WTC11 (cell line): Measurements from ENCODE around the gene CMBL. TPM values are rescaled to one million over a fixed set of nuclear protein-coding genes. Genes with fewer than 3 reads are reported as not detected.
A peak's percentile ranks its signal among the peaks of the same experiment; 100 is the strongest.
"Not testable (repeated sequence)": the region's sequence is repeated elsewhere in the genome, so short reads cannot be mapped to it uniquely, and the experiment has no call there.

Experiments
- ATAC-seq: fragments of 200-7000 bp; cut with Tn5 transposase; 2 replicates; pipeline ENCODE4 v1.10.0; 2021; ENCODE audit warnings: mild to moderate bottlenecking, moderate library complexity
- CTCF ChIA-PET: fragments of 300-600 bp; sonication (Branson Sonifier 250); formaldehyde crosslinking; loops from one replicate; lab custom pipeline; 2021; ENCODE audit warnings: antibody characterized with exemption; lab: Charles Lee
- POLR2A ChIA-PET: fragments of 350-600 bp; sonication (Branson Sonifier 250); formaldehyde crosslinking; loops from one replicate; lab custom pipeline; 2021; ENCODE audit warnings: antibody characterized with exemption; lab: Charles Lee
- DNase-seq: peaks from one replicate; pipeline ENCODE4 v3.0.0; 2021; ENCODE audit warnings: low spot score
- H3K27ac Mint-ChIP-seq: 2 replicates; pipeline ENCODE4 v1.8.0; 2021; ENCODE audit warnings: mixed read lengths
- H3K27me3 Mint-ChIP-seq: 2 replicates; pipeline ENCODE4 v1.8.0; 2021; ENCODE audit warnings: low read depth, mild to moderate bottlenecking, moderate library complexity, mixed read lengths
- H3K36me3 Mint-ChIP-seq: 2 replicates; pipeline ENCODE4 v1.8.0; 2021; ENCODE audit warnings: mixed read lengths
- H3K4me1 Mint-ChIP-seq: 2 replicates; pipeline ENCODE4 v1.8.0; 2022; ENCODE audit warnings: mixed read lengths
- H3K4me3 Mint-ChIP-seq: 2 replicates; pipeline ENCODE4 v1.8.0; 2021; ENCODE audit warnings: mild to moderate bottlenecking, moderate library complexity, mixed read lengths
- H3K9me3 Mint-ChIP-seq: 2 replicates; pipeline ENCODE4 v1.8.0; 2021; ENCODE audit warnings: mixed read lengths
- CBFB ChIP-seq: sonication (generic); formaldehyde crosslinking; IDR thresholded peaks from 2 replicates; pipeline ENCODE4 v1.8.1; 2022; ENCODE audit warnings: mild to moderate bottlenecking, low read depth, missing genetic modification reagents
- HMGA2 ChIP-seq: fragments of 250-450 bp; sonication (Bioruptor Pico); IDR thresholded peaks from 2 replicates; pipeline ENCODE4 v1.4.0; 2021; ENCODE audit warnings: mild to moderate bottlenecking, moderate library complexity
- MXD4 ChIP-seq: fragments of 250-450 bp; sonication (Bioruptor Pico); IDR thresholded peaks from 2 replicates; pipeline ENCODE4 v1.8.0; 2021; ENCODE audit warnings: mild to moderate bottlenecking, moderate library complexity, borderline replicate concordance
- NR2C2 ChIP-seq: sonication (generic); formaldehyde crosslinking; IDR thresholded peaks from 2 replicates; pipeline ENCODE4 v1.8.0; 2022; ENCODE audit warnings: mild to moderate bottlenecking, missing genetic modification reagents
- TCF7 ChIP-seq: sonication (generic); formaldehyde crosslinking; IDR thresholded peaks from 2 replicates; pipeline ENCODE4 v1.8.0; 2022; ENCODE audit warnings: mild to moderate bottlenecking, low read depth, missing genetic modification reagents, moderate library complexity
- TP53 ChIP-seq: sonication (generic); formaldehyde crosslinking; IDR thresholded peaks from 2 replicates; pipeline ENCODE4 v1.8.1; 2023; ENCODE audit warnings: mild to moderate bottlenecking, missing genetic modification reagents
- ZNF138 ChIP-seq: sonication (generic); formaldehyde crosslinking; conservative IDR thresholded peaks from 2 replicates; pipeline ENCODE4 v1.8.1; 2022; ENCODE audit warnings: mild to moderate bottlenecking, moderate library complexity, missing genetic modification reagents
- ZNF671 ChIP-seq: fragments of 250-450 bp; sonication (Bioruptor Pico); IDR thresholded peaks from 2 replicates; pipeline ENCODE4 v1.8.0; 2021; ENCODE audit warnings: mild to moderate bottlenecking
- total RNA-seq: library from RNA; stranded (reverse); gene quantifications from 3 replicates; pipeline ENCODE4 v1.2.3, GENCODE V29; 2021
- TF ChIP-seq, protein P1 (sequence below): sonication (generic); formaldehyde crosslinking; IDR thresholded peaks from 2 replicates; pipeline ENCODE4 v1.8.0; 2022; ENCODE audit warnings: mild to moderate bottlenecking, missing genetic modification reagents
- TF ChIP-seq, protein P2 (sequence below): sonication (generic); formaldehyde crosslinking; IDR thresholded peaks from 2 replicates; pipeline ENCODE4 v1.8.0; 2023; ENCODE audit warnings: missing genetic modification reagents, mild to moderate bottlenecking, borderline replicate concordance
- TF ChIP-seq, protein P3 (sequence below): sonication (generic); formaldehyde crosslinking; IDR thresholded peaks from 2 replicates; pipeline ENCODE4 v1.8.0; 2022; ENCODE audit warnings: missing genetic modification reagents
- TF ChIP-seq, protein P4 (sequence below): fragments of 200-600 bp; IDR thresholded peaks from 2 replicates; pipeline ENCODE4 v1.8.0; 2022; ENCODE audit warnings: antibody characterized with exemption
- TF ChIP-seq, protein P5 (sequence below): sonication (generic); formaldehyde crosslinking; IDR thresholded peaks from 2 replicates; pipeline ENCODE4 v1.8.1; 2022; ENCODE audit warnings: missing genetic modification reagents, borderline replicate concordance

CMBL gene
- total RNA-seq, 1 experiment from 2014 or later, result 34.0 TPM

DNA sequence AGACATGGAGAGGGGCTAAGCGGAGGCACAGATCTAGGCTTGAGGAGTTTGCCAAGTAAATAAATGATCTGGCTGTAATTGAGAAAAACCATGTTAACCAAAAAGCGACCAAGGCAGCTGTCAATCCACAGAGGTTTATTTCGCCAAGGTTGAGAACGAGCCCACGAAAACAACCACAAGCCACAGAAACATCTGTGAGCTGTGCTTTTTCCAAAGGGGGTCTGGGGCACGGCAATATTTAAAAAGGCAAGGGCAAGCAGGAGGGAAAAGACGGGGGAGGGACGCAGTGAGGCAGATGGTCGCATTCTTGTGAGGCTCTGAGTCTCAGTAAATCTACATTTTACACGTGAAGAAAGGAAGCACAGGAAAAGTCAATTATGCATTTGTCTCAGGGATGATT, 32.2 kb downstream of the CMBL start:
- no peak for TF ChIP-seq NR2C2 (CRISPR knock-in tag)
- TF ChIP-seq, protein P1, sequence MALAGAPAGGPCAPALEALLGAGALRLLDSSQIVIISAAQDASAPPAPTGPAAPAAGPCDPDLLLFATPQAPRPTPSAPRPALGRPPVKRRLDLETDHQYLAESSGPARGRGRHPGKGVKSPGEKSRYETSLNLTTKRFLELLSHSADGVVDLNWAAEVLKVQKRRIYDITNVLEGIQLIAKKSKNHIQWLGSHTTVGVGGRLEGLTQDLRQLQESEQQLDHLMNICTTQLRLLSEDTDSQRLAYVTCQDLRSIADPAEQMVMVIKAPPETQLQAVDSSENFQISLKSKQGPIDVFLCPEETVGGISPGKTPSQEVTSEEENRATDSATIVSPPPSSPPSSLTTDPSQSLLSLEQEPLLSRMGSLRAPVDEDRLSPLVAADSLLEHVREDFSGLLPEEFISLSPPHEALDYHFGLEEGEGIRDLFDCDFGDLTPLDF (CRISPR knock-in tag), result no peak
- TF ChIP-seq, protein P2, sequence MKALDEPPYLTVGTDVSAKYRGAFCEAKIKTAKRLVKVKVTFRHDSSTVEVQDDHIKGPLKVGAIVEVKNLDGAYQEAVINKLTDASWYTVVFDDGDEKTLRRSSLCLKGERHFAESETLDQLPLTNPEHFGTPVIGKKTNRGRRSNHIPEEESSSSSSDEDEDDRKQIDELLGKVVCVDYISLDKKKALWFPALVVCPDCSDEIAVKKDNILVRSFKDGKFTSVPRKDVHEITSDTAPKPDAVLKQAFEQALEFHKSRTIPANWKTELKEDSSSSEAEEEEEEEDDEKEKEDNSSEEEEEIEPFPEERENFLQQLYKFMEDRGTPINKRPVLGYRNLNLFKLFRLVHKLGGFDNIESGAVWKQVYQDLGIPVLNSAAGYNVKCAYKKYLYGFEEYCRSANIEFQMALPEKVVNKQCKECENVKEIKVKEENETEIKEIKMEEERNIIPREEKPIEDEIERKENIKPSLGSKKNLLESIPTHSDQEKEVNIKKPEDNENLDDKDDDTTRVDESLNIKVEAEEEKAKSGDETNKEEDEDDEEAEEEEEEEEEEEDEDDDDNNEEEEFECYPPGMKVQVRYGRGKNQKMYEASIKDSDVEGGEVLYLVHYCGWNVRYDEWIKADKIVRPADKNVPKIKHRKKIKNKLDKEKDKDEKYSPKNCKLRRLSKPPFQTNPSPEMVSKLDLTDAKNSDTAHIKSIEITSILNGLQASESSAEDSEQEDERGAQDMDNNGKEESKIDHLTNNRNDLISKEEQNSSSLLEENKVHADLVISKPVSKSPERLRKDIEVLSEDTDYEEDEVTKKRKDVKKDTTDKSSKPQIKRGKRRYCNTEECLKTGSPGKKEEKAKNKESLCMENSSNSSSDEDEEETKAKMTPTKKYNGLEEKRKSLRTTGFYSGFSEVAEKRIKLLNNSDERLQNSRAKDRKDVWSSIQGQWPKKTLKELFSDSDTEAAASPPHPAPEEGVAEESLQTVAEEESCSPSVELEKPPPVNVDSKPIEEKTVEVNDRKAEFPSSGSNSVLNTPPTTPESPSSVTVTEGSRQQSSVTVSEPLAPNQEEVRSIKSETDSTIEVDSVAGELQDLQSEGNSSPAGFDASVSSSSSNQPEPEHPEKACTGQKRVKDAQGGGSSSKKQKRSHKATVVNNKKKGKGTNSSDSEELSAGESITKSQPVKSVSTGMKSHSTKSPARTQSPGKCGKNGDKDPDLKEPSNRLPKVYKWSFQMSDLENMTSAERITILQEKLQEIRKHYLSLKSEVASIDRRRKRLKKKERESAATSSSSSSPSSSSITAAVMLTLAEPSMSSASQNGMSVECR (CRISPR knock-in tag), result no peak
- no peak for TF ChIP-seq ZNF671 (CRISPR knock-in tag)
- TF ChIP-seq, protein P3, sequence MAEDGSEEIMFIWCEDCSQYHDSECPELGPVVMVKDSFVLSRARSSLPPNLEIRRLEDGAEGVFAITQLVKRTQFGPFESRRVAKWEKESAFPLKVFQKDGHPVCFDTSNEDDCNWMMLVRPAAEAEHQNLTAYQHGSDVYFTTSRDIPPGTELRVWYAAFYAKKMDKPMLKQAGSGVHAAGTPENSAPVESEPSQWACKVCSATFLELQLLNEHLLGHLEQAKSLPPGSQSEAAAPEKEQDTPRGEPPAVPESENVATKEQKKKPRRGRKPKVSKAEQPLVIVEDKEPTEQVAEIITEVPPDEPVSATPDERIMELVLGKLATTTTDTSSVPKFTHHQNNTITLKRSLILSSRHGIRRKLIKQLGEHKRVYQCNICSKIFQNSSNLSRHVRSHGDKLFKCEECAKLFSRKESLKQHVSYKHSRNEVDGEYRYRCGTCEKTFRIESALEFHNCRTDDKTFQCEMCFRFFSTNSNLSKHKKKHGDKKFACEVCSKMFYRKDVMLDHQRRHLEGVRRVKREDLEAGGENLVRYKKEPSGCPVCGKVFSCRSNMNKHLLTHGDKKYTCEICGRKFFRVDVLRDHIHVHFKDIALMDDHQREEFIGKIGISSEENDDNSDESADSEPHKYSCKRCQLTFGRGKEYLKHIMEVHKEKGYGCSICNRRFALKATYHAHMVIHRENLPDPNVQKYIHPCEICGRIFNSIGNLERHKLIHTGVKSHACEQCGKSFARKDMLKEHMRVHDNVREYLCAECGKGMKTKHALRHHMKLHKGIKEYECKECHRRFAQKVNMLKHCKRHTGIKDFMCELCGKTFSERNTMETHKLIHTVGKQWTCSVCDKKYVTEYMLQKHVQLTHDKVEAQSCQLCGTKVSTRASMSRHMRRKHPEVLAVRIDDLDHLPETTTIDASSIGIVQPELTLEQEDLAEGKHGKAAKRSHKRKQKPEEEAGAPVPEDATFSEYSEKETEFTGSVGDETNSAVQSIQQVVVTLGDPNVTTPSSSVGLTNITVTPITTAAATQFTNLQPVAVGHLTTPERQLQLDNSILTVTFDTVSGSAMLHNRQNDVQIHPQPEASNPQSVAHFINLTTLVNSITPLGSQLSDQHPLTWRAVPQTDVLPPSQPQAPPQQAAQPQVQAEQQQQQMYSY (CRISPR knock-in tag), result no peak
- no peak for TF ChIP-seq MXD4 (CRISPR knock-in tag)
- TF ChIP-seq, protein P4, sequence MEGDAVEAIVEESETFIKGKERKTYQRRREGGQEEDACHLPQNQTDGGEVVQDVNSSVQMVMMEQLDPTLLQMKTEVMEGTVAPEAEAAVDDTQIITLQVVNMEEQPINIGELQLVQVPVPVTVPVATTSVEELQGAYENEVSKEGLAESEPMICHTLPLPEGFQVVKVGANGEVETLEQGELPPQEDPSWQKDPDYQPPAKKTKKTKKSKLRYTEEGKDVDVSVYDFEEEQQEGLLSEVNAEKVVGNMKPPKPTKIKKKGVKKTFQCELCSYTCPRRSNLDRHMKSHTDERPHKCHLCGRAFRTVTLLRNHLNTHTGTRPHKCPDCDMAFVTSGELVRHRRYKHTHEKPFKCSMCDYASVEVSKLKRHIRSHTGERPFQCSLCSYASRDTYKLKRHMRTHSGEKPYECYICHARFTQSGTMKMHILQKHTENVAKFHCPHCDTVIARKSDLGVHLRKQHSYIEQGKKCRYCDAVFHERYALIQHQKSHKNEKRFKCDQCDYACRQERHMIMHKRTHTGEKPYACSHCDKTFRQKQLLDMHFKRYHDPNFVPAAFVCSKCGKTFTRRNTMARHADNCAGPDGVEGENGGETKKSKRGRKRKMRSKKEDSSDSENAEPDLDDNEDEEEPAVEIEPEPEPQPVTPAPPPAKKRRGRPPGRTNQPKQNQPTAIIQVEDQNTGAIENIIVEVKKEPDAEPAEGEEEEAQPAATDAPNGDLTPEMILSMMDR, result no peak
- no peak for TF ChIP-seq TP53
- no peak for TF ChIP-seq HMGA2 (CRISPR knock-in tag)
- TF ChIP-seq ZNF138, result no peak
- no peak for TF ChIP-seq TCF7 (CRISPR knock-in tag)
- TF ChIP-seq, protein P5, sequence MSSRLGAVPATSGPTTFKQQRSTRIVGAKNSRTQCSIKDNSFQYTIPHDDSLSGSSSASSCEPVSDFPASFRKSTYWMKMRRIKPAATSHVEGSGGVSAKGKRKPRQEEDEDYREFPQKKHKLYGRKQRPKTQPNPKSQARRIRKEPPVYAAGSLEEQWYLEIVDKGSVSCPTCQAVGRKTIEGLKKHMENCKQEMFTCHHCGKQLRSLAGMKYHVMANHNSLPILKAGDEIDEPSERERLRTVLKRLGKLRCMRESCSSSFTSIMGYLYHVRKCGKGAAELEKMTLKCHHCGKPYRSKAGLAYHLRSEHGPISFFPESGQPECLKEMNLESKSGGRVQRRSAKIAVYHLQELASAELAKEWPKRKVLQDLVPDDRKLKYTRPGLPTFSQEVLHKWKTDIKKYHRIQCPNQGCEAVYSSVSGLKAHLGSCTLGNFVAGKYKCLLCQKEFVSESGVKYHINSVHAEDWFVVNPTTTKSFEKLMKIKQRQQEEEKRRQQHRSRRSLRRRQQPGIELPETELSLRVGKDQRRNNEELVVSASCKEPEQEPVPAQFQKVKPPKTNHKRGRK, result no peak
- no peak for TF ChIP-seq CBFB (CRISPR knock-in tag)
- ATAC-seq (no peak), DNase-seq (no peak)
- POLR2A ChIA-PET, result no interaction called here
- Mint-ChIP-seq H3K4me1 (peaks cover 34% of the 10 kb centered on the region), H3K27ac (peak overlapping the region; percentile 63), H3K27me3 (no peaks in the 10 kb centered on the region; the same call in 1 of the 2 replicates), H3K9me3 (no peaks in the 10 kb centered on the region), H3K4me3 (no peak overlapping the region), H3K36me3 (peaks cover 3% of the 10 kb centered on the region)
- CTCF ChIA-PET, result interaction anchor here (0.9 to 1.4 kb wide), 2 partner anchors 9 to 89 kb away, joined by 3 to 10 read pairs; no protein-coding TSS in a partner anchor

DNA sequence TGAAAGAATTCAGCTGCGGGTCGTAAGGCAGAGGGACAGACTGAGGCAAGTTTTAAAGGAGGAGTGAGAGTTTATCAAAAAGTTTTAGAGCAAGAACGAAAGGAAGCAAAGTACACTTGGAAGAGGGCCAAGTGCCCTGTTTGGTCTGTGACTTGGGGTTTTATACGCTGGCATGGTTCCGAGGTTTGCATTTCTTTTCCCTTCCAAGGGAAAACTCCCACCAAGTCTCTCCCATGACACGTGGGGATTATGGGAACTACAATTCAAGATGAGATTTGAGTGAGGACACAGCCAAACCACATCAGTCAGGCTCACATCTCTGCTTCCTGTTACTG, 34.9 kb downstream of the CMBL start:
- H3K4me1 Mint-ChIP-seq, result peaks cover 51% of the 10 kb centered on the region
- POLR2A ChIA-PET, H3K36me3 Mint-ChIP-seq, CTCF ChIA-PET, H3K4me3 Mint-ChIP-seq, DNase-seq, ATAC-seq, H3K27me3 Mint-ChIP-seq, H3K9me3 Mint-ChIP-seq, H3K27ac Mint-ChIP-seq: not testable (repeated sequence)
